OCI-LY3 (cell line): ENCODE results near the gene MARCHF9.
"Not testable (repeated sequence)": the region's sequence is repeated elsewhere in the genome, so short reads cannot be mapped to it uniquely, and the experiment has no call there.

Experiments
- H2AFZ ChIP-seq: fragments of 200-600, 300-600 bp; shearing (Covaris generic); 2 replicates; pipeline ENCODE4 v1.6.0; 2014; ENCODE audit warnings: antibody characterized with exemption, low read depth, low read length
- H3K27ac ChIP-seq: fragments of 200-600, 300-600 bp; sonication (generic); 2 replicates; pipeline ENCODE4 v1.5.1; 2014; ENCODE audit warnings: mild to moderate bottlenecking, low read length, moderate library complexity, mixed read lengths
- H3K27me3 ChIP-seq: fragments of 200-600, 300-600 bp; sonication (generic); 2 replicates; pipeline ENCODE4 v1.6.1; 2014; ENCODE audit warnings: low read depth, low read length, mixed read lengths
- H3K36me3 ChIP-seq: fragments of 200-600, 300-600 bp; sonication (generic); replicated peaks from 2 replicates; pipeline ENCODE3; 2014; ENCODE audit warnings: low read depth, low read length, mixed read lengths
- H3K4me1 ChIP-seq: fragments of 300-600, 200-600 bp; sonication (generic); 2 replicates; pipeline ENCODE4 v1.6.1; 2014; ENCODE audit warnings: low read length, mixed read lengths
- H3K4me2 ChIP-seq: fragments of 200-600, 300-600 bp; sonication (generic); 2 replicates; pipeline ENCODE4 v1.6.1; 2014; ENCODE audit warnings: low read length, mixed read lengths
- H3K4me3 ChIP-seq: fragments of 300-600, 200-600 bp; sonication (generic); 2 replicates; pipeline ENCODE4 v1.5.1; 2014; ENCODE audit warnings: antibody characterized with exemption, mild to moderate bottlenecking, low read length, moderate library complexity
- H3K79me2 ChIP-seq: fragments of 300-600, 200-600 bp; shearing (Covaris generic); 2 replicates; pipeline ENCODE4 v1.6.1; 2014; ENCODE audit warnings: mild to moderate bottlenecking, low read length, mixed read lengths
- H3K9ac ChIP-seq: fragments of 300-600, 200-600 bp; shearing (Covaris generic); 2 replicates; pipeline ENCODE4 v1.6.0; 2014; ENCODE audit warnings: mild to moderate bottlenecking, low read length, moderate library complexity
- H3K9me3 ChIP-seq: fragments of 200-600, 300-600 bp; shearing (Covaris generic); 2 replicates; pipeline ENCODE4 v1.6.1; 2014; ENCODE audit warnings: low read length, mixed read lengths; ENCODE audit not compliant: insufficient read depth
- H4K20me1 ChIP-seq: fragments of 200-600, 300-600 bp; sonication (generic); 2 replicates; pipeline ENCODE4 v1.6.1; 2016; ENCODE audit warnings: low read length, mixed read lengths; ENCODE audit not compliant: insufficient read depth
- CTCF ChIP-seq: fragments of 200-600, 300-600 bp; sonication (generic); IDR thresholded peaks from 2 replicates; pipeline ENCODE4 v1.5.1; 2014; ENCODE audit warnings: antibody characterized with exemption, low read length, low read depth
- EZH2phosphoT487 ChIP-seq: fragments of 200-600 bp; shearing (Covaris generic); IDR thresholded peaks from 2 replicates; pipeline ENCODE4 v1.6.1; 2018; ENCODE audit warnings: antibody characterized with exemption, mixed run types, low read depth

The MARCHF9 gene

GRCh38 chr12:57771236-57771872 is 16.5 kb downstream of the MARCHF9 start:
- Histone ChIP-seq H4K20me1 (no peaks in the 10 kb centered on the region), H3K79me2 (peaks cover 12% of the 10 kb centered on the region), H3K4me3 (peak overlapping the region; percentile 78), H3K27ac (peak overlapping the region; percentile 70), H3K4me2 (peak overlapping the region; percentile 80), H3K27me3 (no peaks in the 10 kb centered on the region), H3K4me1 (peaks cover 9% of the 10 kb centered on the region), H2AFZ (0 out of 2 replicates have a peak overlapping the region, but pooled peaks have one; percentile 44), H3K36me3 (peaks cover 29% of the 10 kb centered on the region), H3K9ac (peak overlapping the region; percentile 77), H3K9me3 (no peaks in the 10 kb centered on the region)
- TF ChIP-seq EZH2phosphoT487 (no peak), CTCF (no peak)

GRCh38 chr12:57771873-57772428 is 17.0 kb downstream of the MARCHF9 start, which contains the start of gene METTL1:
METTL1 (minus strand) TSS chr12:57772105; CDS start chr12:57772083, 22 bp downstream.
- Histone ChIP-seq H3K4me3 (peak within 1 kb of the TSS; percentile 78), H3K9ac (peak within 1 kb of the TSS; percentile 77), H3K79me2 (peaks cover 12% of the 10 kb centered on the region), H3K9me3 (no peaks in the 10 kb centered on the region), H2AFZ (peak within 1 kb of the TSS; percentile 79), H3K27ac (peak within 1 kb of the TSS; percentile 70), H3K27me3 (no peaks in the 10 kb centered on the region), H3K36me3 (peaks cover 23% of the 10 kb centered on the region), H3K4me1 (peaks cover 9% of the 10 kb centered on the region), H3K4me2 (peak within 1 kb of the TSS; percentile 80), H4K20me1 (no peaks in the 10 kb centered on the region)
- TF ChIP-seq CTCF (no peak), EZH2phosphoT487 (no peak)

- Histone ChIP-seq H3K36me3 (peaks cover 18% of the 10 kb centered on the region), H3K4me1 (peaks cover 9% of the 10 kb centered on the region), H3K4me3 (peak within 1 kb of the TSS; percentile 78), H4K20me1 (no peaks in the 10 kb centered on the region), H2AFZ (peak within 1 kb of the TSS; percentile 79), H3K4me2 (peak within 1 kb of the TSS; percentile 80), H3K79me2 (peaks cover 12% of the 10 kb centered on the region), H3K9me3 (no peaks in the 10 kb centered on the region), H3K9ac (peak within 1 kb of the TSS; percentile 77), H3K27me3 (no peaks in the 10 kb centered on the region), H3K27ac (peak within 1 kb of the TSS; percentile 70)
- TF ChIP-seq EZH2phosphoT487 (no peak), CTCF (no peak)
These were observed 17.8 kb downstream of the MARCHF9 start, which contains the start of gene EEF1AKMT3 for GRCh38 chr12:57772429-57773322. EEF1AKMT3 (plus strand) TSS chr12:57772614; CDS start chr12:57772725, 111 bp downstream.

GRCh38 chr12:57774634-57775033 is 19.7 kb downstream of the MARCHF9 start:
- H3K4me2 ChIP-seq, H4K20me1 ChIP-seq, H2AFZ ChIP-seq, H3K9me3 ChIP-seq, H3K27me3 ChIP-seq, H3K36me3 ChIP-seq, H3K4me1 ChIP-seq, H3K27ac ChIP-seq, H3K4me3 ChIP-seq, H3K9ac ChIP-seq: not testable (repeated sequence)
- H3K79me2 ChIP-seq = peaks cover 12% of the 10 kb centered on the region
